CD1c-positive myeloid dendritic cell (primary cell): ENCODE results near the gene PDPK1.
"Not testable (repeated sequence)": the region's sequence is repeated elsewhere in the genome, so short reads cannot be mapped to it uniquely, and the experiment has no call there.

Experiments
- DNase-seq: peaks from one replicate; pipeline ENCODE4 v3.0.0-alpha.2; 2016; ENCODE audit errors: extremely low spot score

PDPK1 gene

GRCh38 chr16:2611877-2612276, 74.1 kb downstream of the PDPK1 start:
- not testable (repeated sequence) for DNase-seq

- not testable (repeated sequence) for DNase-seq
Measured at GRCh38 chr16:2613251-2613650, 75.4 kb downstream of the PDPK1 start.

GRCh38 chr16:2614761-2615191, 77.0 kb downstream of the PDPK1 start:
- no peak for DNase-seq

GRCh38 chr16:2618964-2619363, 81.1 kb downstream of the PDPK1 start:
- DNase-seq = not testable (repeated sequence)

GRCh38 chr16:2619628-2620027, 81.8 kb downstream of the PDPK1 start:
- not testable (repeated sequence) for DNase-seq

- DNase-seq = not testable (repeated sequence)
Measured at GRCh38 chr16:2620870-2621269, 83.0 kb downstream of the PDPK1 start.

- DNase-seq = not testable (repeated sequence)
Measured at GRCh38 chr16:2621395-2621794, 83.6 kb downstream of the PDPK1 start.

- DNase-seq = not testable (repeated sequence)
Measured at GRCh38 chr16:2627075-2627474, 89.3 kb downstream of the PDPK1 start.

- DNase-seq = not testable (repeated sequence)
Measured at GRCh38 chr16:2631203-2631602, 93.4 kb downstream of the PDPK1 start.

GRCh38 chr16:2632291-2632690, 94.5 kb downstream of the PDPK1 start:
- not testable (repeated sequence) for DNase-seq

- DNase-seq = not testable (repeated sequence)
Measured at GRCh38 chr16:2639071-2639721, 101.4 kb downstream of the PDPK1 start.

- not testable (repeated sequence) for DNase-seq
Measured at GRCh38 chr16:2639722-2640072, 101.9 kb downstream of the PDPK1 start.

GRCh38 chr16:2642561-2642960, 104.7 kb downstream of the PDPK1 start:
- DNase-seq = not testable (repeated sequence)

- DNase-seq = not testable (repeated sequence)
Measured at GRCh38 chr16:2644754-2645453, 107.1 kb downstream of the PDPK1 start.

GRCh38 chr16:2651268-2651871, 113.5 kb downstream of the PDPK1 start:
- not testable (repeated sequence) for DNase-seq
